Adrenal gland (tissue), 5 donors: ENCODE results near the gene GRAP.
"Not testable (repeated sequence)": the region's sequence is repeated elsewhere in the genome, so short reads cannot be mapped to it uniquely, and the experiment has no call there.

ENCODE experiments used
- POLR2A ChIP-seq, 2 donors: fragments of 450-650 bp; IDR thresholded peaks; one replicate each; pipeline ENCODE4 v1.6.1; 2017; ENCODE audit warnings: antibody characterized with exemption in 2 of 2, mild to moderate bottlenecking in 2 of 2, moderate library complexity in 1 of 2
- TF ChIP-seq, protein P1 (sequence below), 6 experiments: fragments of 450-650 bp in 4 of 6; fragments of 200-600 bp in 2 of 6; sonication (generic) in 1 of 6; IDR thresholded peaks; 1 replicate in 5 of 6; 2 replicates in 1 of 6; pipeline versions ENCODE4 v1.5.1 to v1.8.0; 2016 to 2021; ENCODE audit warnings: antibody characterized with exemption in 6 of 6, mild to moderate bottlenecking in 2 of 6, moderate library complexity in 1 of 6
- donor health status: DM: no; HTN: no; CAD: no.

DNA sequence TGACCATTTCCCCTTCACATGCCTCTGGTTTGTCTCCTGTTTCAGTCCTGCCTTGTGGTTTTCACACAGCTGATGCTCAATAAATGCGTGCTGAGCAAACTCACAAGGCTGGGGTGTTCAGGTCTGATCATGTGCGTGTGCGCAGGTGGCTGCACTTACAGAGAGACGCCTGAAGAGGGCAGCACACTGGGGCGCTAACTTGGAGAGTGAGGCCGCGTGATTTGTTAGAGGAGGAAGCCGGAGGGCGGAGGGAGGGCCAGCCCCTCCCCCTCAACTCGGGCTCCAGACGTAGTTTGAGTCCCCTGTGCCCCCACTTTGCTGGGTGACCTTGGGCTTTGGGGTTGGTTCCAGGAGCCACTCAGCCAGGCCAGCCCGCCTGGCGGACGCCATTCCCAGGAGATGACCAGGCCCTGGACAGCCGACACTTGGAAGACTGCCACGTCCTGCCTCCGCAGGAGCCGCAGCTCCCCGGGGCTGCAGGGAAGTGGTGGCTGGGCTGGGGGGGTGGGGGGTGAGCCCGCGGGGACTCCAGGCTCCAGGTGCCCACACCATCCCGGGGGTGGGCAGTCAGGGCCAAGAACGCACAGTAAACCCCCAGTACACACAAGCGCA is 14.3 kb downstream of the GRAP start:
- TF ChIP-seq, protein P1, sequence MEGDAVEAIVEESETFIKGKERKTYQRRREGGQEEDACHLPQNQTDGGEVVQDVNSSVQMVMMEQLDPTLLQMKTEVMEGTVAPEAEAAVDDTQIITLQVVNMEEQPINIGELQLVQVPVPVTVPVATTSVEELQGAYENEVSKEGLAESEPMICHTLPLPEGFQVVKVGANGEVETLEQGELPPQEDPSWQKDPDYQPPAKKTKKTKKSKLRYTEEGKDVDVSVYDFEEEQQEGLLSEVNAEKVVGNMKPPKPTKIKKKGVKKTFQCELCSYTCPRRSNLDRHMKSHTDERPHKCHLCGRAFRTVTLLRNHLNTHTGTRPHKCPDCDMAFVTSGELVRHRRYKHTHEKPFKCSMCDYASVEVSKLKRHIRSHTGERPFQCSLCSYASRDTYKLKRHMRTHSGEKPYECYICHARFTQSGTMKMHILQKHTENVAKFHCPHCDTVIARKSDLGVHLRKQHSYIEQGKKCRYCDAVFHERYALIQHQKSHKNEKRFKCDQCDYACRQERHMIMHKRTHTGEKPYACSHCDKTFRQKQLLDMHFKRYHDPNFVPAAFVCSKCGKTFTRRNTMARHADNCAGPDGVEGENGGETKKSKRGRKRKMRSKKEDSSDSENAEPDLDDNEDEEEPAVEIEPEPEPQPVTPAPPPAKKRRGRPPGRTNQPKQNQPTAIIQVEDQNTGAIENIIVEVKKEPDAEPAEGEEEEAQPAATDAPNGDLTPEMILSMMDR (IDR thresholded peaks at IDR 0.05), result not testable (repeated sequence)
- TF ChIP-seq POLR2A (IDR thresholded peaks at IDR 0.05), result not testable (repeated sequence)
